GM18498 (cell line): ENCODE results near the gene PIP5K1B.
"Not testable (repeated sequence)": the region's sequence is repeated elsewhere in the genome, so short reads cannot be mapped to it uniquely, and the experiment has no call there.

Source experiments
- ATAC-seq: cut with Tn5 transposase; IDR thresholded peaks from one replicate; pipeline ENCODE4 v1.9.1; 2021; ENCODE audit warnings: mild to moderate bottlenecking, moderate library complexity; ENCODE audit not compliant: unreplicated experiment

The PIP5K1B gene, protein sequence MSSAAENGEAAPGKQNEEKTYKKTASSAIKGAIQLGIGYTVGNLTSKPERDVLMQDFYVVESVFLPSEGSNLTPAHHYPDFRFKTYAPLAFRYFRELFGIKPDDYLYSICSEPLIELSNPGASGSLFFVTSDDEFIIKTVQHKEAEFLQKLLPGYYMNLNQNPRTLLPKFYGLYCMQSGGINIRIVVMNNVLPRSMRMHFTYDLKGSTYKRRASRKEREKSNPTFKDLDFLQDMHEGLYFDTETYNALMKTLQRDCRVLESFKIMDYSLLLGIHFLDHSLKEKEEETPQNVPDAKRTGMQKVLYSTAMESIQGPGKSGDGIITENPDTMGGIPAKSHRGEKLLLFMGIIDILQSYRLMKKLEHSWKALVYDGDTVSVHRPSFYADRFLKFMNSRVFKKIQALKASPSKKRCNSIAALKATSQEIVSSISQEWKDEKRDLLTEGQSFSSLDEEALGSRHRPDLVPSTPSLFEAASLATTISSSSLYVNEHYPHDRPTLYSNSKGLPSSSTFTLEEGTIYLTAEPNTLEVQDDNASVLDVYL

DNA sequence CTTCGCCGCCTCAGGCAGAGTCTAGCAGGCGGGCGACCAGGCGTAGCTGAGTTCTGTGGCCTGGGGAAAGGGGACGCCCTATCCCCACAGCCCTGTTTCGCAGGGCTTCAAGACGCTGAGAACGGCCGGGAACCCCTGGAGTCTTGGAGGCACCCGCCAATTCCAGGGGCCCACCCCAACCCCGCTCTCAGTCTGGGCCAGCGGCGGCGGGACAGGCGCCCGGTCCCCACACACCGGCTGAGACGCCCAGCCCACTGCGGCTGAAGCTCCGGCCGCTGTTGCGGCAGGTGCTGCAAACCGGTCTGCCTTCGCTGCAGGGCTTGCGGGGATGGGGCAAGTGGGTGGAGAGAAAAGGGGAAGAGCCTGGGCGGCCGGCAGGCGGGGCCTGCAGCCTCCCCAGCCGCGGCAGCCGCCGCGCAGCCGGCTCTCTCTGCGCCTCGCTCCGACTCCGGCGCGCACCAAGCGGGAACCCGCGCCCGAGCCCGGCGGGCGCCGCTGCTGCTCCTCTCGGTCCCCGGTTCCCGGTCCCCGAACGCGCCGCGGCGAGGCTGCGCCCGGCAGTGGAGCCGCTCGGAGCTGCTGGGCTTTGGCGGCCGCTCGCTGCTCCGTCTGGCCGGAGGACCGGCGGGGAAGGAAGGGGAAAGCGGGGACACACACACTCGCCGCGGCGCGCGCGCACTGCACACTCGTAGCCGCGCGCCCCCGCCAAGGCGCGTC lies at the start of gene PIP5K1B:
TSS of gene PIP5K1B (plus strand) at position 427 of the 717 bp plus-strand sequence. CDS start 117,375 bp downstream, outside the sequence.
- ATAC-seq, result peak; percentile 79

DNA sequence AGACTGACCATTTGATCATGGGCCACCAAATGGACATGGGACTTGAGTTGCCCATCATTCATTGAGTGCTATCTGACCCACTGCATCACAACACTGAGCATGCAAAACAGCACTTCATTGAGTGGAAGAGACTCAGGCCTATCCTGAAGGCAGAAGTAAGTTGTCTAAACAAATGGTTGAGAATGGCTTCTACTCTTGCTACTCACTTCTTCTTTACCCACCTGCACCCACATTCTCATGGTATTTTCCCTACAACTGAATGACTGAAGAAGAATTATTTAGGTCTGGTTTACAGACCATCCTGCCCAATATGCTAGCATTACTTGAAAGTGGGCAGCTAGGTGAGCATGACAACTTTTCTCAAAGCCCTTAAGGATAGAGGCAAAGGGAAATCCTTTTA lies 41.0 kb upstream of the PIP5K1B start:
- ATAC-seq, result no peak

DNA sequence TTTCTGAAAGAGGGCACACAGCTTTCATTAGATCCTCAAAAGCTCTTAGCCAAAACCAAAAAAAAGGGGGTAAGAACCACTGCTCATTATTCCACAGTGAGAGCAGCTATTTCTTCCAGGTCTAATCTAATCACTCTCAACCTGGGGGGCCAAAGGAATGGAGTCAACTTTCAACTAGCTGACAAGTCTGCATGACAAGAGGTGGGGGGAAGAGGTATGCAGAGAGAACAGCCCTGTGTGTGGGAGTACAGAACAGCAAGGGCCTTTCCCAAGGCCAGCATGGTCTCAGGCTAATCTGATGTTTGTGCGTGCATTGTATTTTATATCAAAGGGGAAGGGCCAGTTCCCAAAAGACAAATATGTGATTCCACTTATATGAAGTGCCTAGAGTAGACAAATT lies 36.9 kb upstream of the PIP5K1B start:
- no peak for ATAC-seq

DNA sequence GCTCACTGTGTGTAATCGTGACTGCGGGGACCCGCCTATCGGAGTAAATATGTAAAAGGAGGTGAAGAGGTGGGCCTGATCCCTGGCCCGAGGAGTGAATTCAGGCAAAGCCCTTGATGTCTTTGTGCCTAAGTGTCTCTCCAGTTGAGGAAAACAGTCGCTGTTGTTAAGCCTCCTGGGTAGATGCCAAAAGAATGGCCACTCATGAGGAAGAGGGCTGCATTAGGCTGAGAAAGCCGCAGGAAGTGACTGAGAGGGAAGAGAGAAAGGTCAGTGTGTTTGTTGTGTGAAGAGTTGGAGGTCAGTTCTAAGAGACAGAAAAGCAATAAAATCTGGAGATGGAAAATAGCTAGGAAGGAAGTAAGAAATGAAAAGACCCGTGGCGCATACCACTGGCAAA lies 35.8 kb upstream of the PIP5K1B start:
- ATAC-seq, result no peak

DNA sequence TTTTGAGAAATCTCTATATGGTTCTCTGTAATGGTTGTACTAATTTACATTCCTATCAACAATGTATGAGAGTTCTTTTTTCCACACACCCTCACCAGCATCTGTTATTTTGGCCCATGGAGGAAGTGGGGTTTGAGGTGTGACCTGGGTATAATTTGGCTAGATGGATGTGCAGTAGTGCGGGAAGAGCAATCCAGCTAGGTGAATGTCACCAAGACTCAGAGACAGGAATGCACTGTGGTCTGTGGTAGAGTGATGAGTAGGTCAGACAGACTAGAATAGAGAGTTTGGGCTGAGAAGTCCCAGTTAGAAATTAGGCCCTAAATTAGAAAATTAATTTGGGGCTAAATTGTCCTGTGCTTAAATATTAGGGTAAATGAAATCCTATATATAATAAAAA lies 32.8 kb upstream of the PIP5K1B start:
- no peak for ATAC-seq

DNA sequence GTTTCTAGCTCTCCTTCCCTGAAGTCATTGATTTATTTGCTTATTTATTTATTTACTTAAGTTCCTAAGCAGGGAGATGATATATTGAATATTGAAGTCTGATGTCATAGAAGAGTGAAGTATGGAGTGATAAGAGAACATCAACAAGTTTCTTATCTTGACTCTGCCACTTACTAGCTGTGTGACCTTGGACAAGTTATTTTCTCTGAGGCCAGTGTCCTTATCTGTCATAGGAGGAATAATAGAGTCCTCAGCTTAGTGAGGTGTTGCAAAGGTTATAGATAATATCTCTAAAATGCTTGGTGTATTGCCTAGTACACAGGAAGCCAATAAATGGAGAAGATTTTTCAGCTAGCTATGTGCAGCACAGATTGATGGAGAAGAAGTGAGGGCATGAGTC lies 32.4 kb upstream of the PIP5K1B start:
- ATAC-seq, result no peak

DNA sequence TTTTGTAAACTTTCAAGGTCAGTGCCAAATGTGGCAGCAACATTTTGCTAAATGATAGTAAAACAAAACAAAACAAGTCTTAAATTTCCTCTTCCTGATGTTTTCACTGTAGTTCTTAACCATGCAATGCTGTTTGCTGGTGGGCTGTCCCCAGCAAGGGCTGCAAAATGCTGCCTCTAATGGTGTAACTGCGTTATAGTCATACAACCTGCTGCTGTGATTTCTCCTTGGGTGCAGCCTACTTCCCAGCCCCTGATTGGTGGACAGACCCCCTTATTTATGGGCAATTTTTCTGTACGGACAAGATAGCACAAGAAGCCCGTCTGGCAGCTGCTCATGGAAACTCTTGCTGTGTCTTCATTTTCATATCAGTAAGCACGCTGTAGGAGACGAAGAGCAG lies 26.6 kb upstream of the PIP5K1B start:
- no peak for ATAC-seq

DNA sequence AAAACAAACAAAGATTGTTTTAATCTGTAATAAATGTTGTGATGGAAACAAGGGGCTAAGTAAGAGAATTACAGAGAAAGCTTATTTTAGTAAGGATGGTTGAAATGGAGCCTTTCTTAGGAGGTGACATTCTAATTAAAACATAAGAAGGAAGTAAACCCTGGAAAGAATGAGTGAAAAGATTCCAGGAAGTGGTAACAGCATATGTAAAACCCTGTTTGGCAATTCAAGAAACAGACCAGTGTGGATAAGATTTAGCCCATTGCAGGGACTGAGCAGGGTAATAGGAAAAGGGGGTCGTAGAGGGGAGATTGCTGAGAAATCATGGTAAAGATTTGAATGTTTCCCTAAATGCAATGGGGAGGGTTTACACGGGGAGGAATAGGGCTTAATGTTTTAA lies 21.6 kb upstream of the PIP5K1B start:
- no peak for ATAC-seq

DNA sequence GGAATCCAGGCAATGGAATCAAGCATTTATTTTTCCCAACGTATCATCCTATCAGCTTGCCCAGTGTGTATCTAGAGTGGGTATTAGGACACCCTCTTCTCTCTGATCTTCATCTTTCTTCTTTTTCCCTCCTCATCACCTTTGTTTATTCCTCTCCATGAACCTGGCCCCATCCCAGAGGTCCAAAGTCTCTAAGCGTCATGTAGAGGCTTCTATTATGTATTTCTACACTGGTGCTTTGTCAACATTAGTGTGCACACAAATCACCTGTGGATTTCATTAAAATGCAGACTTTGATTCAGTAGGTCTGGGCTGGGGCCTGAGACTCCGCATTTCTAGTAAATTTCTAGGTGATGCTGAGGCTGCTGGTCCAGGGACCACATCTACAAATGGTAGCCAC lies 19.8 kb upstream of the PIP5K1B start:
- no peak for ATAC-seq

DNA sequence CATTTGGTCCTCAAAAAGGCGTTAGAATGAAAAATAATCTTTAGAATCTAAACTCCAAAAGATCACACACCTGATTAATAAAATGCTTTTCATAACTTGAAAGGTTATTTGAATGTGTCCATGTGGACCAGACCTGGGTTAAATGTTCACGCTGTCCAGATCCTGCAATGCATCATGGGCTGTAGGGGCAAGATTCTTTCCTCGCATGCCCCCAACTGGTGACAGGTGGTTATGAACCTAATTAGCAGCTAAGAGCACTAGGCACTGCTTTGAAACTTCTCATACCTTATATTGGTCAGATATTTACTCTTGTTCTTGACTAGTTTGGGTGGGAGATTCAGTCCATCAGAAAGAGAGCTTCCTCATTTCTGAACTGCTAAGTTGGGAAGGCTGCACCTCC lies 19.3 kb upstream of the PIP5K1B start:
- peak; percentile 90 for ATAC-seq

DNA sequence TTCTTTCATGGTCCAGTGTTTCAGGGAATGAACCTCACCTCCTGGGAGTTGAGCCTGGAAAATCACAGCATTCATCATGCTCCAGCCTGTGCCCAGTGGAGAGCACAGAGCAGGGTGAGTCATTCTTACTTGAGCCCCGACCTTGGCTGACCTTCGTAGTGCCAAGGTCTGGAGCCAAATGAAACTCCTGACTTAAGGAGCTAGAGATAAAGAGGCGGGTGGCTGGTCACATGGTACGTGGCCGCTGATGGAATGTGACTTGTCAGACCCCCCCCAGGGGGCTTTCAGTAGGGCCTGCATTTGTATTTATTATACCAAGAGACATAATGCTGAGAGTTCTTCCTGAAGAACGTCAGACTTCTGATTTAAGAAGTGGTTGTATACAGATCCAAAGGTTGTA lies 15.0 kb upstream of the PIP5K1B start:
- no peak for ATAC-seq

DNA sequence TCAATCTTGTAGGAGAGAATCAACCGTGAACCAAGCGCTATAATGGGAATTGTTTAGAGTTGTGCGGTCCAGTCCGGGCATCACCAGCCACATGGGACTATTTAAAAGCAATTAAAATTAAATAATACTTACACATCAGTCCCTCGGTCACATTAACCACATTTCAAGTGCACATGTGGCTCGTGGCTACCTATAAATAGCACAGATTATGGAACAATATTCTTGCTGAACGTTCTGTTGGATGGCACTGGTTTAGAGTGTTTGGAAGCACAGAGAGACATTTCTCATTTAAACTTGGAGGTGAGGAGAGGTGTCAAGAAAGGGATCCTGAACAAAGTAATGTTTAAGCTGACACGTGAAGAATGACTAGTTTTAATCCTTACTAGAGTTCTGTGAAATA lies 12.5 kb upstream of the PIP5K1B start:
- no peak for ATAC-seq

DNA sequence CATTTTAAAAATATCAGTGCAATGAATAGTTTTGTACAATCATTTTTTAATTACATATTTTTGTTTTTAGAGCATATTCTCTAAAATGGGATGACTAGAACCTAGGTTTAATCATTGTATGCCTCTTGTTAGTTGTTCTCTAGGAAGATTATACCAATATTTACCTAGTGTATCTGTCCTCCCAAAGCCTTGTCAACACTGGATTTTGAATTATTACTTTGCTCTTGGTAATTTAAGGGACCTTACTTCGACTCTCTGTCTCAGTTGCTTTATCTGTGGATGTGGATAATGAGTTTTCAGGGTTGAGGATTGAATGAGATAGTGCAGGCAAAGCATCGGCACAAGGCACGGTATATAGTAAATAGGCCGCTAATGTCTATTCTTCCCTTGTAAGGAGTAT lies 10.9 kb upstream of the PIP5K1B start:
- ATAC-seq, result no peak

DNA sequence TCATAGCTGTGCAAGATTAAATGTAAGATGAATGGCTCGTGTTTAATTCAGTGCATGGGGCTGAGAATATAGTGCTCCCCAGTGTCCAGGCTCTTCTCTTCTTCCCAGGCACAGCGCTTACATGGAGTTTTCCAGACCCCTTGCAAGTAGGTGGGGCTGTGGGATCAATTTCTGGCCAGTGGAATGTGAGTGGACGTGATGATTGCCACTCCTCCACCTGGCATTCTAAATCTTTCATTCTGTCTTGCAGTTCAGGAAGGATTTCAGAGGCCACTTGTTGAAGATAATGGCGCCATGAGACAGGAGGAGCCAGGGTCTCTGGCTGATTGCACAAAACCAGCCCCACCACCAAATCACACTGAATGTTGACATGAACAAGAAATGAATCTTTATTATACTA lies 7.2 kb upstream of the PIP5K1B start:
- ATAC-seq, result no peak

DNA sequence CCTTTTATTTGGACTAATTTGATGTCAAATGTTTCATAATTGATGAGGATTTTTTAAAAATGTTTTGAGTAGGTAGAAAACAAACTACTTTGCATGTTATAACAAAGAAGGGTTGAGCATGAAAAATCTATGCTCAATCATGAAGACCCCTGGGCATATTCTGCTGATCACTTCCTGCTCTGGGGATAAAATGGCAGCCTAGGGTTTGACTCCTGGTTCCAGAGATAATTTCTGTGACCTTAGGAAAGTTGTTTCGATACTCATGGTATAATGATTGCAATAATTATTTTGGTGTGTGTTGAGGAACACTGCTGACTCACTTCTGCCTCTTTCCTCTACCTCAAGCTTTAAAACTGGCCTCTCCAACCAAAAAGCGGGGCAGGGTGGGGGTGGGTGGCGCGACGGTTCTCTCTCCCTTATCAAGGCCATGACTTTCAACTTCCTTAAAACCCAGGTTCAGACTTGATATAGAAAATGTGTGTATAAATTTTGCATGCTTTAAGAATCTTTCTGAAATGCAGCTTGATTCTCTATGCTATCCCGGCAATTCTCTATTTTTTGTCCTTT lies 6.0 kb upstream of the PIP5K1B start:
- no peak for ATAC-seq

DNA sequence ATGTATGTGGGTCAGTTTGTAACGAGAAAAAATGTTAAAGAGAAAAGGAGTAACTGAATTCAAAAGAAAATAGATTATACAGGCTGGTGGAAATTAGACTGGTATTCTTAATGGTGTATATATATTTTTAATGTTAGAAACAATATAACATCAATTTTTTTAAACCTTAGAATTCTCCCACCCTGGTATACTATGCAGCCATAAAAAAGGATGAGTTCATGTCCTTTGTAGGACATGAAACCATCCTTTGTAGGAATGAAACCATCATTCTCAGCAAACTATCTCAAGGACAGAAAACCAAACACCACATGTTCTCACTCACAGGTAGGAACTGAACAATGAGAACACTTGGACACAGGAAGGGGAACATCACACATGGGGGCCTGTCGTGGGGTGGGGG lies 5.4 kb upstream of the PIP5K1B start:
- ATAC-seq, result not testable (repeated sequence)

DNA sequence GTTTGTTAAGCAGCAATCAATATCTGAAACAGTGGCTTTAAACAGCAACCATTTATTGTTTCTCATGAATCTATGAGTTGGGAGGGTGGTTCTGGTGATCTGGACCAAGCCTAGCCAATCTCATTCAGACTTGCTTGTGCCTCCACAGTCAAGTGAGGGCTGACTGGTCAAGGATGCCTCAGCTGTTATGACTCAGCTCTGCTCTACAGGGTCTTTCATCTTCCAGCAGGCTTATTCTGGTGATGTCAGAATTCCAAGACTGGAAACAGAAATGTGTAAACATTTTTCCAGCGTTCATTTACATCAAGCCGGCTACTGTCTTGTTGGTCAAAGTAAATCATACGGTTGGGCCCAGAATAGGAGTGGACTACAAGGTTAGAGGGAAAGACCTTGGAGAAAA lies 2.5 kb upstream of the PIP5K1B start:
- ATAC-seq, result no peak

DNA sequence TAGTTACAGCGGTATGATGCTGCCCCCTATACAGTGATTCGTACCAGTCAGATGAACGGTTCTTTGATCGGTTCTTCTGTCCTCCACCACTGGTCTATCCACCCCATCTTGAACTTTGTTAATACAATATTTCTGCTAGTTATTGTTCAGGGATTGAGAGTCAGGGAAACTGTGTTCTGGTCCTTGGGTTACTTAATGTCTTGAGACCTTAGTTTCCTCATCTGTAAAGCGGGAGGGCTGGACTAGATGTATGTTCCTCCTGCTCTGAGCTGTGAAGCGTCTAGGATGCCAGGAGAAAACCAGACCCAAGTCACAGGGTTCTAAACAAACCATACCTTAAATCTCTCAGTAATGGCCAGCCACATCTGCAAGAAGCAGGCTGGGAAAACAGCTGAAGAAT lies 1.4 kb upstream of the PIP5K1B start:
- ATAC-seq, result no peak

DNA sequence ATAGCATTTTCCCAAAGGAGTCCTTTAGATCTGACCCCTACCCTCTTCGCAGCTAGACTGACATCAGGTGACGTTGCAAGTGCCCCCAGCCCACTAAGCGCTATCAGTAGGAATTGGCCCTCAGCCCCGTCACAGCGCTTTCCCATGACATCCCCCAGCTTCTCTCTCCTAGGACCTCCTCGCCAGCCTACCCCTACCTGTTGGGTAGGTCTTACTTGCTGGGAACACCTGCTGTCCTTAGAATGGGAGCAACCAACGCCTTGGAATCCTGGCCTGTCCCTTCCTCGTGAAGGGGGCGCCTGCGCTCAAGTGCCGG lies 584 bp upstream of the PIP5K1B start:
- ATAC-seq, result no peak

DNA sequence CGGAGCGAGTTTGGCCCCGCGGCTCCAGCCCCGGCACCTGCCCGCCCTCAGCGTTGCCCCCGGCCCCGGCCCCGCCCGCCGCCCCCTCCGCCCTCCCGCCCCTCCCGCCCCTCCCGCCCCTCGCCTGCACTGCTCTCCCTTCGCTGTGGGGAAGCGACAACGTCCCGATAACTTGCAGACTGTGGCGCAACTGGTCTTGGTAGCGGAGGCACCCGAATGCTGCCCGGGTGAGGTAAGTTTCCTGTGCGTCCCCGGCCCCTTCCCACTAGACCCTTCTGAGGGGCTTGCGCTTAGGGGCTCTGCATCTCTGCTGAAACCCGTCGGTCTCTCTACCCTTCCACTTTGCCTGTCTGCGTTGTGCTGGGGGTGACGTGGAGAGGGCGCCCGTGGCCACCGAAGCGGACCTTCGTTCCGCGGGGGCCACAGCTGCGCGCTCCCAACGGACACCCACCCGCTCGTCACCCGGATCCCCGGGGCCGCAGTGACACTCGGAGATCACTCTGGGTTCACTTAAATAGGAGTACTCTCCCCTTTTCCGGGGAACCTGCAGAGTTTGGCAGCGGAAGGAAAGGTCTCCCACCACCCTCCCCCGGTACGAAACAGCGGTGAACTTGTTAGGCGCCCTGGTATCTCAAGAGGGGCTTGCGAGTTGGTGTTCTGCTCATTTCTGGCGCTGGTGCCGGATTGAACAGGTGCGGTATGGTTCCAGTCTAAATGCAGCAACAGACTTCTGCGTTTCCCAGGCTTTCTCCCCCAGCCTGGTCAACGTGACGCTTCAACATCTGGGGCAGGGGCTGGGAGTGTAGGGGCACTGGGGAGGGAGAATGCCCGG lies 707 bp downstream of the PIP5K1B start:
- peak; percentile 20 for ATAC-seq
